ENCODE data around the gene AGTR1. TPM values are rescaled to one million over a fixed set of nuclear protein-coding genes. Genes with fewer than 3 reads are reported as not detected.

The AGTR1 gene
- total RNA-seq, 2 experiments from 2014 or later: not detected

DNA sequence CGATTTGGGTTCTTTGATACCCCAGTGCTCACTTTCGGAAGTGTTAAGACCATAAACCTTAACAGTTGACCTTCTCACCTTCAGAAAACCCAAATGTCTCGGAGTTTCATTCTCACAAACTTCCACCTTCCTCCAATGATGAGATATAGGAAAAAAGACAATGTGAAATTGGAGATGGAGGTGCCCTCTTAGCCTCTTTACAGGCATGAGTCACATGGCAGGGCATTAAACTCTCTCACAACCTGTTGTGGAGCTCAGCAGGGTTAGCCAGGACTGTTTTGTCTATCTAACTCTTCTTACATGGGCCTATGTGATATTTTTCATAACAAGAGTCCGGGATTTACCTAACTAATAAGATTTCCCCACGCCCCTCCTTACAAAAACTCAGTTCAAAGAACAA is 10.7 kb downstream of the AGTR1 start:
- Mint-ChIP-seq H3K4me3 (no peak overlapping the region), H3K36me3 (no peaks in the 10 kb centered on the region), H3K27me3 (no peaks in the 10 kb centered on the region), H3K27ac (no peak overlapping the region), H3K9me3 (ENCODE audit: low read depth) (no peaks in the 10 kb centered on the region), H3K4me1 (no peaks in the 10 kb centered on the region)
- no peak for ATAC-seq
- CTCF ChIA-PET: no interaction called here
- DNase-seq: no peak

DNA sequence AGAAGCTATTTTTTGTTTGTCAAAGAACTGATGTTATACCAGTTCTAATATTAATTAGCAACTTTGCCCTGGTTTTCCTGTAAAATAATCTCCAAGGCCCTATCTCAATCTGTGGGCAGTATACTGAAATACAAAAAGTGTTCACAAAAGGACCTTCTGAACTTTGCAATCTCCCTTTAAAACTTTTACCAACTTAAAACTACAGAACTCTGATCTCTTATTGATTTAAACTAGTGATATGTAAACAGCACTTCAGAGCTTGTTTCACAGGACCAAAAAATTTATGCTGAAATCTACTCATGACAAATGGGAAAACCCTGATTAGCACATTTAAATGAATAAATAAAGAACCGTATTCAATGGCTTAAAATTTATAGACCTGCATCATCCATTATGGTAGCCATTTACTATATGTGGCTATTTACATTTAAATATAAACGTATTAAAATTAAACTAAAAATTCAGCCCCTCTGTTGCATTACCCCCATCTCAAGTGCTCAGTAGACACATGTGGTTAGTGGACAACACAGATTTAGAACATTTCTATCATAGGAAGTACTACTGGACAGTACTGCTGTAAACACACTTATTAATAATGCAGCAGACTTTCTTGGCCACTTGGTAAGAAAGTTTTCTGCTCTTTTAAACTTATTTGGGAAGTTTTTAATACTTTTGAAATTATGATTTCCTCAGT is 12.0 kb downstream of the AGTR1 start:
- CTCF ChIA-PET: no interaction called here
- no peak for ATAC-seq
- no peak overlapping the region for H3K27ac Mint-ChIP-seq
- DNase-seq: no peak
- H3K4me3 Mint-ChIP-seq: no peak overlapping the region
- peaks cover 3% of the 10 kb centered on the region for H3K27me3 Mint-ChIP-seq
- no peaks in the 10 kb centered on the region for H3K36me3 Mint-ChIP-seq
- H3K4me1 Mint-ChIP-seq: no peaks in the 10 kb centered on the region
- H3K9me3 Mint-ChIP-seq (ENCODE audit: low read depth): no peaks in the 10 kb centered on the region

DNA sequence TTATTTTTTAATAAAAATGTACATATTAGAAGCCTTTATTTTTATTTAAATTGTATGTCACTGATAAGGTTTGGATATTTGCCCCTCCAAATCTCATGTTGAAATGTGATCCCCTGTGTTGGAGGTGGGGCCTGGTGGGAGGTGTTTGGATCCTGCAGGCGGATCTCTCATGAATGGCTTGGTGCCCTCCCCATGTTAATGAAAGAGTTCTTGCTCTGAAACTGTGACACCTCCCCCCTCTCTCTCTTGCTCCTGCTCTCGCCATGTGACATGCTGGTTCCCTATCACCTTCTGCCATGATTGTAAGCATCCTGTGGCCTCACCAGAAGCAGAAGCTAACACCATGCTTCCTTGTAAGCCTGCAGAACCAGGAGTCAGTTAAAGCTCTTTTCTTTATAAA is 13.0 kb downstream of the AGTR1 start:
- Mint-ChIP-seq H3K4me3 (no peak overlapping the region), H3K4me1 (no peaks in the 10 kb centered on the region), H3K9me3 (ENCODE audit: low read depth) (no peaks in the 10 kb centered on the region), H3K27ac (no peak overlapping the region), H3K36me3 (no peaks in the 10 kb centered on the region), H3K27me3 (peaks cover 3% of the 10 kb centered on the region)
- CTCF ChIA-PET: no interaction called here
- ATAC-seq (no peak), DNase-seq (no peak)

DNA sequence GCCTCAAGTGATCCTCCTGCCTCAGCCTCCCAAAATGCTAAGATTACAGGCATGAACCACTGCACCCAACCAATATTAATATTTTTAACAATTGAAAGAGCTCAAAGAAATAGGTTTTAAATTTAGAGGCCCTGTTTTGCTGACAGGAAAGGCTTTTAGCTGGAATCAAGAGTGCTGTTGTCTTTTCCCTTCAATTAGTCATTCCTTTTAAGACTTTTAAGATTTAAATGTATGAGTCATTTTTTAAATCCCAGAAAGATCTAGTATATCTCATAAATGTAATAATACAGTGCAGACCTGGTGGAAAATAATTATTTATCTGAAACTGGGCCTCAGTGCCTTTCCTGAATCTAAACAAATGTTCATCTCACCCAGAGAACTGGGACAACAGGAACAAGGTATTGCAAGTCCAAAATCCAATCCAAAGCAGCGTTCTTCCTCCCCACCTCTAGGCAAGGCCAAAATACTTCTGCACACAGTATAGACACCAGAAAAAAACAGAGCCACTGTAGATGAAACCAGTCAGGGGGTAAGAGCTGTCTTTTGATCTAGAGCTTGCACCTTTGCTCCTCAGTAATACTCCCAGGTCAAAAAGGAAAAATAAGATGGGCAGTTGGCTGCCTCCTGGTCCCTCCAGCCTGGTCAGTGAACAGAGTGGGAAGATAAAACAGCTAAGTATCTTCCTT is 14.4 kb downstream of the AGTR1 start:
- H3K4me3 Mint-ChIP-seq: no peak overlapping the region
- no peak for DNase-seq
- no peak for ATAC-seq
- H3K4me1 Mint-ChIP-seq: no peaks in the 10 kb centered on the region
- no peaks in the 10 kb centered on the region for H3K36me3 Mint-ChIP-seq
- CTCF ChIA-PET: no interaction called here
- no peak overlapping the region for H3K27ac Mint-ChIP-seq
- H3K27me3 Mint-ChIP-seq: peaks cover 3% of the 10 kb centered on the region
- H3K9me3 Mint-ChIP-seq (ENCODE audit: low read depth): no peaks in the 10 kb centered on the region

DNA sequence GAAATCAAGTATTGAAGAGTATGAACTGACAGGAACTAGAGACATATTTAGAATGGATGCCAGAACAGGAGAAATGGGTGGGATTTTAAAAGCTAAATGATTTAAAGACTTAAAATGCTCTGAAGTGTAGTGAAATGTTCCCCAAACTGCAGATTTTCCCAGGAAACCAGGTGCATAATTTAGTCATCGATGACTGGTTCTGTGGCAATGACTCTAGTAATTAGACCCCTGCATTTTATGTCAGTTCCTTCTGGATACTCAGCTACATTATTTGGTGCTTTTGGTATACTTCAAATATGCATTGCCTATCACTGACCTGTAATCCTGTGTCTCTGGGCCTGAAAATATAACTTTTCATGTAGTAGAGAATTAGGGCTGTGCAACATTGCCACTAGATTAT is 16.8 kb downstream of the AGTR1 start:
- DNase-seq (no peak), ATAC-seq (no peak)
- H3K4me1 Mint-ChIP-seq: no peaks in the 10 kb centered on the region
- H3K4me3 Mint-ChIP-seq: no peak overlapping the region
- peaks cover 3% of the 10 kb centered on the region for H3K27me3 Mint-ChIP-seq
- H3K27ac Mint-ChIP-seq: no peak overlapping the region
- CTCF ChIA-PET: no interaction called here
- no peaks in the 10 kb centered on the region for H3K9me3 Mint-ChIP-seq (ENCODE audit: low read depth)
- no peaks in the 10 kb centered on the region for H3K36me3 Mint-ChIP-seq

DNA sequence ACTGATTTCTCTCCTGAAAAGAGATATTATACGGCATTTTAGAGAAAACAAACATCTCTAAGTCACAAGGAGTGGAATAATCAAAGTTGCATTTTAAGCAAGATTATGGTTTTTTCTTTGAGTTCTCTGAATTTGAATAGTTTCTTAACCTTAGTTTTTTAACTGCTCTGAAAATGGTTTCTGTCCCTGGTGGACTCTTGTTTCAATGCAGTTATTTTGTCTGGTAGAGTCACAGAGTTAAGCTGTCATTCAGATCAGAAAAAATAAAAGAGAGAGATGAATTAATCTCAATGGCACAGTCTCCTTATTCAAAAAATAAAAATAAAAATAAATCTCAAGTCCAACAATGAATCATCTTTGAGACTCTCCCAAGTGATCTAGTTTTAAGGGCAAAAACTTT is 19.0 kb downstream of the AGTR1 start:
- H3K4me1 Mint-ChIP-seq: no peaks in the 10 kb centered on the region
- H3K36me3 Mint-ChIP-seq: no peaks in the 10 kb centered on the region
- H3K9me3 Mint-ChIP-seq (ENCODE audit: low read depth): no peaks in the 10 kb centered on the region
- CTCF ChIA-PET: no interaction called here
- H3K27me3 Mint-ChIP-seq: peaks cover 3% of the 10 kb centered on the region
- no peak overlapping the region for H3K27ac Mint-ChIP-seq
- ATAC-seq: no peak
- no peak for DNase-seq
- no peak overlapping the region for H3K4me3 Mint-ChIP-seq

DNA sequence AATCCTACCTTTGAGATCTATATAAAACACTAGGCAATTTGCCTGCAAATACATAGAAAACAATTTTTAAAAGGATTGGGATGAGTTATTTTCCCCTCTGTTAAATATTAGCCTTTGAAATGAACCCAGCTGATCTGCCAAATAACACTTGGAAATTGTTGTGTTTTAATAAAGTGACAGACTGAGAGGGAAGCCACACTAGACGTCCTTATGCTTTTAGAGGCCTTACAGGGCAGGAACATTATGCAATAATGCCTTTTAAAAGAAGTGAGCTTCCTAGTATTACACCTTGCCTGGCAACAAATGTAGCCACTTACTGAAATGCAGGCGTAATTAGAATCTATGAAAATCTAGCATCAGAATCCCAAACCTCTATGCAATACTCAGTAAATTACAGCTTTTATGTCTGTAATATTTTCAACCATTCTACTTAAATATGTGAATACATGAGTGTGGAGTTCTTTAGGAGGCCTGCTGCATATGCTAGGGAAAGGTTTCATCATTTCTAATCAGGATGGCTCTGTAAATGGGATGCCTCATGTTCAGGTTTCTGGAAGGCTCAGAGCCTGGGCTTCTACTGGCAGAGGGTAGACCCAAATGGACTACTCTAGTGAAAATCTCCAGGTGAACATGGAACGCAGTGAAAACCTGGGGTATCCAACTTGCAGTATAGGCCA is 20.3 kb downstream of the AGTR1 start:
- no peaks in the 10 kb centered on the region for H3K36me3 Mint-ChIP-seq

DNA sequence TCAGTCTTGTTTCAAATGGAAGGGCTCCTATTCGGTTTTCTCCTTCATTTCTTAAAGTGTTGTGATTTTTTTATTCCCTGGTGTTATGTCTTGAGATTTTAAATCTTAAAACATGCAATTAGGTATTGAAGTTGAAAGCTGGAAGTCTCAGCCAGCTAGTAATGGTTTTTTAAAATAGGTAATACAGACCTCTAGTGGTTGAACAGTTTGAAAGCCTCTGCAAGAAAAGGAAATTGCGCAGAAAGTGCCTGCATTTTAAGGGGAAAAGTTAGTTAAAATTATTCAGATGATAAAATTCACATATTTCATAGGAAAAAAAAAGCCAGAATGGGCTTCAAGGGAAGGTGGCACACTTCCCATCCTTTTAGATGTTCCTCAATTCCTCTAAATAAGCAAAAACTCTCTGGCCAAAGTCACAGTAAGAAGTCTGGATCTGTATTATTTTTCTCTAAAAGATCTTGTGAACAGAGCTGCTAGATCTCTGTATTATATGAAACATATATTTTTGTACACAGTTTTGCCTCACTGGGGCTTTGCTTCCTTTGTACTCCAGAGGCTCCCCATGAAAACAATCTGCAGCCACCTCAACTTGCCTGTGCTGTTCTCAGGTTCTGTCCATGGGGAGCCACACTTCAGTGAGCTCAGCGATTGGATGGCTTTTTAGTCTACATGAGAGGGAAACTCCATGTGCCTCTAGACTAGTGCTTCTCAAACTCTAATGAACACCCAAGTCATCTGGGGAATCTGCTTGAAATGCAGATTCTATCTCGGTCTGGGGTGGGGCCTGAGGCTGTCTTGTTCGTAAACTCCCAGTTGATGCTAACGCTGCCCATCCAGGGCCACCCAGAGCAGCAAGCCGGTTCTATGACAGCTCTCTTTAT is 21.5 kb downstream of the AGTR1 start:
- CTCF ChIA-PET: interaction anchor here (1.2 kb wide), 1 partner anchor 76 kb away, joined by 3 read pairs; no protein-coding TSS in a partner anchor
- no peaks in the 10 kb centered on the region for H3K27me3 Mint-ChIP-seq

More for the DNA sequence above, 20.3 kb downstream of the AGTR1 start:
- Mint-ChIP-seq H3K27ac (no peak overlapping the region), H3K9me3 (ENCODE audit: low read depth) (no peaks in the 10 kb centered on the region), H3K27me3 (peaks cover 3% of the 10 kb centered on the region), H3K4me1 (no peaks in the 10 kb centered on the region), H3K4me3 (no peak overlapping the region)
- ATAC-seq (no peak), DNase-seq (no peak)
- CTCF ChIA-PET: no interaction called here

DNA sequence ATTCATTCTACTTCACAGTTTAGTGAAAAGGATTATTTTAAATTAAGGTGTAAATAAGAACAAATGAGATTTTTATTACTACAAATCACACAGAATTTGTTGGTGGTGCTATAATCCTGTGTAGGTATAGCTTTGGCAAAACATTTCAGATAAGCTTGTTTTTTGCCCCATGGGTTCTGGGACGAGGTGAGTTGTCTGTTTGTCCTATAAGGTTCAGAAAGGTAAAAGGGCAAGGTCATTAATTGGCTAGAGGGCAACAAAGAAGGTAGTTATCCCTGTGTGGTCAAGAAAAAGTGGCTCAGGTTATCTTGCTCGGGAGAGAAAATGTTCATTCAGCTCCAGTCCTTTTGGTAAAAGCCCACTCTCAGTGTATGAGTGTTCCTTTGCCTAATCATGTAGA is 23.2 kb downstream of the AGTR1 start:
- no peaks in the 10 kb centered on the region for H3K9me3 Mint-ChIP-seq (ENCODE audit: low read depth)
- CTCF ChIA-PET: interaction anchor here (1.0 kb wide), 1 partner anchor 23 kb away, joined by 4 read pairs; no protein-coding TSS in a partner anchor
- no peaks in the 10 kb centered on the region for H3K27me3 Mint-ChIP-seq
- no peak for ATAC-seq
- H3K4me1 Mint-ChIP-seq: no peaks in the 10 kb centered on the region
- no peak for DNase-seq
- no peaks in the 10 kb centered on the region for H3K36me3 Mint-ChIP-seq
- no peak overlapping the region for H3K4me3 Mint-ChIP-seq
- no peak overlapping the region for H3K27ac Mint-ChIP-seq

More for the DNA sequence above, 21.5 kb downstream of the AGTR1 start:
- Mint-ChIP-seq H3K36me3 (no peaks in the 10 kb centered on the region), H3K4me1 (no peaks in the 10 kb centered on the region), H3K4me3 (no peak overlapping the region), H3K9me3 (ENCODE audit: low read depth) (no peaks in the 10 kb centered on the region), H3K27ac (no peak overlapping the region)
- no peak for DNase-seq
- no peak for ATAC-seq

DNA sequence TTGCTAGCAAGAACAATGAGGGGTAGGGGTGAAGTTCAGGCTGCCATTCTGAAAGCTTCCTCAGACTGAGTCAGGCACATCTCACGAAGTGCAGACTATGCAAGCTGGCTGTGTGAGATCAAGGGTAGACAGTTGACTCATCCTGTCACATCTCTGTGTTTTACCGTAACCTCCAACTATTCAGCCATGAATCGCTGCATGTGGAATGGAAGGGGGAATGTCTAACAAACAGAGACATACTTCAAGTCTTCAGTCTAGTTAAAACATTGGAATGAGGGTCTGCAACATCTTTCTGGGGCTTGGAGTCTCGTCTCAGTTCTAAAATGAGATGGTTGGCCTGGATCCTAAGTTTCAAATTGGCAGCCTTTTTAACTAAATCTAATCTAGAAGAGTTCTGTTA is 25.9 kb downstream of the AGTR1 start:
- peaks cover 4% of the 10 kb centered on the region for H3K4me1 Mint-ChIP-seq
- no peaks in the 10 kb centered on the region for H3K9me3 Mint-ChIP-seq (ENCODE audit: low read depth)
- ATAC-seq: no peak
- no peaks in the 10 kb centered on the region for H3K27me3 Mint-ChIP-seq
- DNase-seq: no peak
- CTCF ChIA-PET: no interaction called here
- no peak overlapping the region for H3K4me3 Mint-ChIP-seq
- no peak overlapping the region for H3K27ac Mint-ChIP-seq
- no peaks in the 10 kb centered on the region for H3K36me3 Mint-ChIP-seq

DNA sequence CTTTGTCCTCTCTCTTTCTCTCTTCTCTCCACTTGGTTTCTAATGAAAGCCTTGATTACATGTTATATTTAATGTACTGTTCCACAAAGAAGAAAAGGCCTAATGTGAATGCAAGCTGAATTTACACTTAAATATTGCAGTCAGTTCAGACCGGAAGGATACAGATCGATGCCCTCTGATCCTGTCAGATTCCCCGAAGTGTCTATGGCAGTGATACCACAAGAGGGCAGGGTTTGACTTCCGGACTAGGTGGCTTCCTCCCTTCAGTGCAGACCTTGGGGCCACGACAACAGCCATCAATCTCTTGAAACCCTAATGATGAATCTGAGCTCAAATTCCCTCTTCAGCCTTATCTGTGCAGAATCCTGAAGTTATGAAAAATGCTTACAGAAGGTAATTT is 29.5 kb downstream of the AGTR1 start:
- ATAC-seq (no peak), DNase-seq (peak; percentile 43)
- H3K36me3 Mint-ChIP-seq: no peaks in the 10 kb centered on the region

DNA sequence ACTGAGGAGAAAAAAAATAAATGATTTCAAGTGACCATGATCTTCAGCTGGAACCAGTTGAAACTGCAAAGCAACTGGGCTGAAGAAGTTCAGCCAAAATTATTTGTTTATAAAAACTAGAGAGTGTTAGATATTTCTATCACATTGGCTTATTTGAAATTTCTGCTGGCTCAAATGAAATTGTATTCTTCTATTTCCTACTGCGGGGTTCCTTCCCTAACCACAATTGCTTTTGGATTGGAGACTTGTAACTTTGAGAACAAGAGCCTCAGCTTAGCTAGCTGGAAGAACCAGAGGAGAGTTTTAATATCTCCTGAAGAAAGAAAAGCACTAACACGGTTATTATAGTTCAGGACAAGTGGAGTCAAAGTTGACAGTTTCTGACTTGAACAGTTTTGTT is 31.1 kb downstream of the AGTR1 start:
- Mint-ChIP-seq H3K27ac (no peak overlapping the region), H3K36me3 (no peaks in the 10 kb centered on the region), H3K4me1 (peaks cover 4% of the 10 kb centered on the region), H3K9me3 (ENCODE audit: low read depth) (no peaks in the 10 kb centered on the region), H3K27me3 (no peaks in the 10 kb centered on the region), H3K4me3 (no peak overlapping the region)
- no peak for ATAC-seq
- DNase-seq: no peak
- CTCF ChIA-PET: no interaction called here

More for the DNA sequence above, 29.5 kb downstream of the AGTR1 start:
- Mint-ChIP-seq H3K27ac (no peak overlapping the region), H3K4me1 (peaks cover 4% of the 10 kb centered on the region), H3K9me3 (ENCODE audit: low read depth) (no peaks in the 10 kb centered on the region), H3K4me3 (no peak overlapping the region), H3K27me3 (no peaks in the 10 kb centered on the region)
- CTCF ChIA-PET: interaction anchor here (0.8 to 1.1 kb wide), 2 partner anchors 134 to 216 kb away, joined by 4 read pairs; no protein-coding TSS in a partner anchor

DNA sequence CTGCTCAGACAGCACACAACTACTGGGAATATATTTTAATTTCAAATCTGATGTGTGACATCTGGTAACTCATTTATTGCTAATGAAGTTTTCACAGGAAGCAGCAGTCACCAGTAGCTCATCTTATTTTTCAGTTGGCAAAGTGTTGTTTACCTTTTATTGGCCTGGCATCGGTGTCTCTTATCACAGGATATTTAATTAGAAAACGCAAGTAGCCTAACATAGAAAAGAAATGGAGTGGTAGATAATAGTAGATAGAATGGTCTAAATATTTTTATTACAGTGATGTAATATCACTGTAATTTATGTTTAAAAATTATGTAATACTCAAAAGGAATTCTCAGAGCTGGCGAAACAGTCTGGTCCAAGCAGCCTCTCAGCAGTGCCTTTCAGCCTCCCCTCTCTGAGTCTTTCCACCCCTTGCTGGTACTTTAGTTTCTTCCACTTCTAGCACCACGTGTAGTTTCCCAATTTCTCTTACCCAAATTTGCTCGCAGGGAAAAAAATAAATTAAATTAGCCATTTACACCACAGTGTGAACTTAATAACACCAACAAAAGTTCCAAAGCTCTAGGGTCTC is 31.9 kb downstream of the AGTR1 start:
- Mint-ChIP-seq H3K4me3 (no peak overlapping the region), H3K27me3 (no peaks in the 10 kb centered on the region), H3K27ac (no peak overlapping the region), H3K36me3 (no peaks in the 10 kb centered on the region), H3K9me3 (ENCODE audit: low read depth) (no peaks in the 10 kb centered on the region), H3K4me1 (peaks cover 4% of the 10 kb centered on the region)
- ATAC-seq (no peak), DNase-seq (no peak)
- CTCF ChIA-PET: no interaction called here
